ENCODE measurements around the gene SIGLEC8.

- TF ChIP-seq CTCF (IDR thresholded peaks at IDR 0.05; ENCODE audit: low read depth, low read length, poor library complexity, severe bottlenecking), result no peak
- TF ChIP-seq EZH2phosphoT487 (IDR thresholded peaks at IDR 0.05; ENCODE audit: borderline replicate concordance, low read length), result no peak
Observed at GRCh38 chr19:51415187-51415586, 43.1 kb downstream of the SIGLEC8 start.

Measured in DOHH2 (cell line).